ENCODE results near the gene TMTC2.

The TMTC2 gene

GRCh38 chr12:82963956-82964355 is 277.2 kb downstream of the TMTC2 start:
- Histone ChIP-seq H3K4me2 (ENCODE audit: low read length) (no peak overlapping the region), H3K36me3 (ENCODE audit: insufficient read depth, low read length) (no peaks in the 10 kb centered on the region), H3K9ac (ENCODE audit: low read length) (no peak overlapping the region), H3K27ac (ENCODE audit: low read depth, low read length, poor library complexity, severe bottlenecking) (no peak overlapping the region), H2AFZ (ENCODE audit: low read length) (no peak overlapping the region), H4K20me1 (ENCODE audit: insufficient read depth, low read length) (no peaks in the 10 kb centered on the region), H3K9me3 (ENCODE audit: low read length) (no peaks in the 10 kb centered on the region), H3K4me3 (ENCODE audit: low read depth, low read length, poor library complexity, severe bottlenecking) (no peak overlapping the region), H3K27me3 (ENCODE audit: insufficient read depth, low read length) (no peaks in the 10 kb centered on the region), H3F3A (ENCODE audit: insufficient read depth, low read length) (no peaks in the 10 kb centered on the region), H3K9me2 (ENCODE audit: low read depth, low read length) (no peaks in the 10 kb centered on the region), H3K79me2 (ENCODE audit: insufficient read depth, low read length) (no peaks in the 10 kb centered on the region), H3K4me1 (ENCODE audit: insufficient read depth, low read length, severe bottlenecking) (no peaks in the 10 kb centered on the region)
- TF ChIP-seq EZH2 (IDR thresholded peaks at IDR 0.05; ENCODE audit: borderline replicate concordance, low read length) (no peak), CTCF (IDR thresholded peaks at IDR 0.05; ENCODE audit: low read length) (no peak)

GRCh38 chr12:82964446-82964845 is 277.7 kb downstream of the TMTC2 start:
- Histone ChIP-seq H3K9me2 (ENCODE audit: low read depth, low read length) (no peaks in the 10 kb centered on the region), H3K27ac (ENCODE audit: low read depth, low read length, poor library complexity, severe bottlenecking) (no peak overlapping the region), H3K36me3 (ENCODE audit: insufficient read depth, low read length) (no peaks in the 10 kb centered on the region), H3K9me3 (ENCODE audit: low read length) (no peaks in the 10 kb centered on the region), H3K27me3 (ENCODE audit: insufficient read depth, low read length) (no peaks in the 10 kb centered on the region), H3F3A (ENCODE audit: insufficient read depth, low read length) (no peaks in the 10 kb centered on the region), H3K9ac (ENCODE audit: low read length) (no peak overlapping the region), H3K4me1 (ENCODE audit: insufficient read depth, low read length, severe bottlenecking) (no peaks in the 10 kb centered on the region), H2AFZ (ENCODE audit: low read length) (no peak overlapping the region), H3K79me2 (ENCODE audit: insufficient read depth, low read length) (no peaks in the 10 kb centered on the region), H4K20me1 (ENCODE audit: insufficient read depth, low read length) (no peaks in the 10 kb centered on the region), H3K4me2 (ENCODE audit: low read length) (no peak overlapping the region), H3K4me3 (ENCODE audit: low read depth, low read length, poor library complexity, severe bottlenecking) (no peak overlapping the region)
- TF ChIP-seq CTCF (IDR thresholded peaks at IDR 0.05; ENCODE audit: low read length), result no peak
- TF ChIP-seq EZH2 (IDR thresholded peaks at IDR 0.05; ENCODE audit: borderline replicate concordance, low read length), result no peak

DNA sequence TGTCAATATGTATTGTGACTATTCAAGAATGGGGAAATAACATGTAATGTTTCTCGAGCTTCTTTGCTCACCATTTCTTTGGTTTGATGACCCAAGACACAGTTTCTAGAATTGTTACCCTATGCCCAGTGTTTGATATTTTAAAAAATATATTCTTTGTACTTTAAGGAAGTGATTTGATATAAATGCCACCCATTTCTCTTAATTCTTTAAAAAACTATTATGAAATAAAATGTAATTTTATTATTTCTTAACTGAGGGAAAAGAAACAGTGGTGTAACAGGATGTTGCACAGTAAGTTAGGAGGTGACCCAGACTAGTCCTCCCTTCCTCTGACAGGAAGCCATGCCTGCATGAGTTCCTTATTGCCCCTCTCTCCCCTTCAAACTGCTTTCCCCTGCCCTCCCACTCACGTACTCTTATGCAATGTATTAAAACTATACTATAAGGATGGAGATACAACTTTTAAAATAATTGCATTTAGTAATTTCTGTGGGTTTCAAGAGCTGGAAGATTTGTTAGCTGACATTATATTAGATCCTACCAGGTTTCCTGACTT is 279.4 kb downstream of the TMTC2 start:
- H2AFZ ChIP-seq (ENCODE audit: low read length), result no peak overlapping the region
- no peaks in the 10 kb centered on the region for H3K27me3 ChIP-seq (ENCODE audit: insufficient read depth, low read length)
- H3K27ac ChIP-seq (ENCODE audit: low read depth, low read length, poor library complexity, severe bottlenecking), result no peak overlapping the region
- H3K9me2 ChIP-seq (ENCODE audit: low read depth, low read length), result no peaks in the 10 kb centered on the region
- H3K9ac ChIP-seq (ENCODE audit: low read length), result no peak overlapping the region
- TF ChIP-seq CTCF (IDR thresholded peaks at IDR 0.05; ENCODE audit: low read length) (no peak), EZH2 (IDR thresholded peaks at IDR 0.05; ENCODE audit: borderline replicate concordance, low read length) (no peak)
- H4K20me1 ChIP-seq (ENCODE audit: insufficient read depth, low read length), result no peaks in the 10 kb centered on the region
- H3F3A ChIP-seq (ENCODE audit: insufficient read depth, low read length), result no peaks in the 10 kb centered on the region
- H3K36me3 ChIP-seq (ENCODE audit: insufficient read depth, low read length), result no peaks in the 10 kb centered on the region
- H3K4me3 ChIP-seq (ENCODE audit: low read depth, low read length, poor library complexity, severe bottlenecking), result no peak overlapping the region
- H3K9me3 ChIP-seq (ENCODE audit: low read length), result no peaks in the 10 kb centered on the region
- H3K79me2 ChIP-seq (ENCODE audit: insufficient read depth, low read length), result no peaks in the 10 kb centered on the region
- no peak overlapping the region for H3K4me2 ChIP-seq (ENCODE audit: low read length)
- no peaks in the 10 kb centered on the region for H3K4me1 ChIP-seq (ENCODE audit: insufficient read depth, low read length, severe bottlenecking)
